GM12864 (cell line): ENCODE data around the gene KRT85.

Source experiments
- DNase-seq: peaks from one replicate; pipeline ENCODE4 v3.0.0-alpha.2; 2011; ENCODE audit warnings: low read depth
- H3K4me3 ChIP-seq: 2 replicates; pipeline ENCODE4 v1.5.1; 2011; ENCODE audit warnings: mild to moderate bottlenecking, low read depth, low read length, control low read depth
- CTCF ChIP-seq: IDR thresholded peaks from 2 replicates; pipeline ENCODE4 v1.5.1; 2011; ENCODE audit warnings: low read depth, mild to moderate bottlenecking, moderate library complexity, low read length, control low read depth, inconsistent platforms; ENCODE audit errors: missing control alignments

KRT85 gene

DNA sequence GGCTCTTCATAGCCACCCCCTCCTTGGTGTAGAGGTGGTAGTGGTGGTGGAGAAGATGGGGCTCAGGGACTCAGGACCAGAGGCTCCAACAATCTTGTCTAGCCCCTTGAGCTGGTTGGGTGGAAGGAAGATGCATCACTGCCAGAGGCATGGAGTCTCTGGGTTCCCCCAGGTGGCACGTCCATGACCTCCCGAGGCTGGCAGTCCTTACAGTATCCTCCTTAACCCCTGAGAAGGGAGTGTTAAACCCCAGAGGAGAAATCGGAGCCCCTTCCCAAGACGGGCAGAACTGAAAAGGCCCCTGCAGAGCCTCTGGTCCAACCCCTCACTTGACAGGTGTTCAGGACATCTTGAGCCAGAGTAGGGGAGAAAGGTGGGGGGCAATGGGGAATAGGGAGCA is 55.2 kb downstream of the KRT85 start:
- DNase-seq, result no peak
- no peak overlapping the region for H3K4me3 ChIP-seq
- TF ChIP-seq CTCF, result no peak

DNA sequence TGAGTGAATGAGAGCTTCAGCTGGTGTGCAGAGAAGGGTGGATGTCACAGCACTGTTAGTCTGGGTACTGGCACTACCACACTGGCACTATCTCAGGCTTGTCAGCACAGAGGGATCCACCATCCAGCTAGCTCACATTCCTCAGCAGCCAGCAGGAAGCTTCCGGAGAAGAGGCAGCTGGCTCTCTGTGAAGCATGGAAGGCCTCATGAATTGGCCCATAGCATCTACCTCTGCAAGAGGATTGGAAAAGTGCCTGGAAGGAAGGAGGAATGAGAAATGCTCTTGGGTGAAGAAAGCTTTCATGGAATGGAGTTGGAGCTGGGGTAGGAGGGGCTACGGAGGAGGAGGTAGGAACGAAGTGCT is 56.0 kb downstream of the KRT85 start:
- no peak overlapping the region for H3K4me3 ChIP-seq
- DNase-seq, result no peak
- TF ChIP-seq CTCF, result no peak

GRCh38 chr12:52310622-52311284 is 56.5 kb downstream of the KRT85 start:
- DNase-seq, result no peak
- no peak for TF ChIP-seq CTCF
- no peak overlapping the region for H3K4me3 ChIP-seq
